GM11168 (cell line): ENCODE results near the gene NRP1.
"Not testable (repeated sequence)": the region's sequence is repeated elsewhere in the genome, so short reads cannot be mapped to it uniquely, and the experiment has no call there.

Source experiments
- in situ Hi-C: fragments of 300-500 bp; cut with MboI; formaldehyde crosslinking; loops from one replicate; pipeline ENCODE4 v1.12.0; 2022; ENCODE audit warnings: low sequenced_read_pairs; ENCODE audit not compliant: unreplicated experiment

NRP1 gene

DNA sequence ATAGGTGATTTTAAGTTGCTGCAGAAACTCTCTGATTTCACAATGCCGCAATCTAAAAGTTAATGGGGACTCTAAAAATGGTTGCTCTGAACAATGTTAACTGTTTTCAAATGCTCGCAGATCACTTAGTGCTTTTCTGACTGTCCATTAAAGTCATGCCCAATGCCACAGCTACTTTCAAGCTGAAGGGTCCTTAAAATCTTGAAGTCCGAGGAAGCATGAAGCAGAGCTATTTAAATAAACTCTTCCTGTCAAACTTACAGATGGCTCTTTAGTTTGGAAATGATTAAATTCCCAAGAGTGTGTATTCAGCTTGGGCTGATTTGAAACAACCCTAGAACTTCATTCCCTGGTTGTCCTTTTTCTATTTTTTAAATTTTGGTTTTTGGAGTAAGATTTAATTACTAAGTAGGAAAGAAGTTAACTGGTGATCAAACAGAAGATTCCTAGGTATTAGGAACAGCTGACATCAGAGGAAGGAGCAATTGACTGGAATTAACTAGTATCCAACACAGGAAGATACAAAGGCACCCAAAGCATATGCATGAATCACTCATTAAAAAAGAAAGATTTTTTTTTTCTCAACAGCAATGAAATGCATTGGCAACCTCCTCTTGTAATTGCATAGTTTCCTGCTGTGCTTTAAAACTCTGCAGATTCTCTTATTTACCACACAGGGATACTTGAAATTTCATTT lies 105.1 kb downstream of the NRP1 start:
- in situ Hi-C loops: no loop called here

DNA sequence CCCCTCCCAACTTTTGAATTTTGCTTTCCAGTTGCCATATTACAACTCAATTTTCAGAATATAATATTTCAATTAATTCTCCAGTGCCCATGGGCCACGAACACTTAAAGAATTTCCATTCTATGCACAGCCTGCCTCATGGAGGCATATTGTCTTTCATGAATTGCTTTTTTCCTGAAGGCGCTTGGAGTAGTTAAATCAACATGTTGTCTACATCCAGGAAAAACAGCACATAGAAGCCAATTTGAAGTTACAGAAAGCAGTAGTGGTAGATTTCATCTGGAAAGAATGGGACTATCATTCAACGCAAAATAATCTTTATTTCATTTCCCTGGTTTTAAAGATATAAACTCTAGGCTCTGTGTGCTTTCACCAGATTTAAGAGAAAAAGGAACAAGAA lies 106.0 kb downstream of the NRP1 start:
- in situ Hi-C loops: no loop called here

DNA sequence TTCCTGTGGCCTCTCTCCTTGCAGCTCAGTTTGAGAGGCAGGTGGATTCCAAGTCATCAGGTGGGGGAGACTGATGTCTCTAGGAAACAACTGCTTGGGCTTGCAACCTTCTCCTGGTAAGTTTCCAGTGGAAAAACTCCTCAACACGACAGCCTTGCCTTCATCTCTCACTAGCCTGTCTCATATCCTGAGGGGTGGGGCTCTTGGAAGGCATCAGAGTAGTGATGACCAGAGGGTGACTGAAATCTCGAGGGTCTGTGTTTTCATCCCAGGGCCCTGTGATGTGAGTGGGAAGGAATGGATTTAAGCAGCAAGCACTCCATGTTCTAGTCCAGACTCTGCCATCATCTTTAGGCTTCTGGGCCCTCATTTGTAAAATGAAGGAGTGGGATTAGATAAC lies 107.0 kb downstream of the NRP1 start:
- in situ Hi-C loops: no loop called here

DNA sequence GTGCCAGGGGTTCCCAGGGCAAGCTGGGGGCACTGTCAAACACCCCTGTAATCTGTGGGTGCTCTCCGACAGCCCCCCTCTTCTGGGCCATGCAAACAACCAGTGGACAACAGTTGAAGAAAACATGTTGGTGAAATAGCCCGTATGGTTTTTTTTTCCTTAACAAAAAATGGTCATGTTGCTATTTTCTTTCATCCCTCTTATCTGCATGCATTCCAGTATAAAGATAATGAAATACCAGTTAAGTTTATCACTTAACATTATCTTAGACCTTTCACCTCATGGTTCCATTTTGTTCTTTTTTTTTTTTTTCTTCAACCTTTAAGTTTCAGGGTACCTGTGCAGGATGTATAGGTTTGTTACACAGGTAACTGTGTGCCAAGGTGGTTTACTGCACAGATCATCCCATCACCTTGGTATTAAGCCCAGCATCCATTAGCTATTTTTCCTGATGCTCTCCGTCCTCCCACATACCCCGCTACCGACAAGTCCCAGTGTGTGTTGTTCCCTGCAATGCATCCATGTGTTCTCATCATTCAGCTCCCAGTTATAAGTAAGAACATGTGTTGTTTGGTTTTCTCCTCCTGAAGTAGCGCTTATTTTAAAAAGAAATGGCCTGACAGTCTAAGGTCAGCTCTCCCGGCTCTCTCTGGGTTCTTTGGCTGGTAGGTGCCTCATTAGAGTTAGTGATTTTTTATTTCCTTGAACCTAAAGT lies 110.1 kb downstream of the NRP1 start:
- in situ Hi-C loops: no loop called here

DNA sequence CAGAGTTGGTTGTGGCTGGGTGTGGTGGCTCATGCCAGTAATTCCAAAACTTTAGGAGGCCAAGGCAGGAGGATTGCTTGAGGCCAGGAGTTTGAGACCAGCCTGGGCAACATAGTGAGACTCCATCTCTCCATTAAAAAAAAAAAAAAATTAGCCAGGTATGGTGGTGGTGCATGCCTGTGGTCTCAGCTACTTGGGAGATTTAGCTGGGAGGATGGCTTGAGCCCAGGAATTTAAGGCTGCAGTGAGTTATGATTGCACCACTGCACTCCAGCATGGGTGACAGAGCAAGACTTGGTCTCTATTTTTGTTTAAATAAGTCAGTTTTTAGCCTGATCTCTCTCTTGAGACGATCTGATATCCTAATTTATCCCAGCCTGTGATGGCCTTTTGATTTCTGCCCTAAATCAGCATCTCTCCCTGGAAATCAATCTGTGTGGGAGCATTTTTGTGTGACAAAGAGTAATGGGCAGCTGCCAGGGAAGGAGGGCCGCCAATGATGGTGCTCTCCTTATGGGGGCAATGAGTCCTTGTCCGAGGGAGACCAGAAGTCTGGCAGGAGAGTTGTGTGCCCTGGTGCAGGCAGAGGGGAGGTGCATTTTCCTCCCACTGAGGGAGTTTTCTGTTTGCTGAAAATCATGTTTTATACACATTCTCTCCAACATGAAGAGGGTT lies 111.0 kb downstream of the NRP1 start:
- in situ Hi-C loops: no loop called here

DNA sequence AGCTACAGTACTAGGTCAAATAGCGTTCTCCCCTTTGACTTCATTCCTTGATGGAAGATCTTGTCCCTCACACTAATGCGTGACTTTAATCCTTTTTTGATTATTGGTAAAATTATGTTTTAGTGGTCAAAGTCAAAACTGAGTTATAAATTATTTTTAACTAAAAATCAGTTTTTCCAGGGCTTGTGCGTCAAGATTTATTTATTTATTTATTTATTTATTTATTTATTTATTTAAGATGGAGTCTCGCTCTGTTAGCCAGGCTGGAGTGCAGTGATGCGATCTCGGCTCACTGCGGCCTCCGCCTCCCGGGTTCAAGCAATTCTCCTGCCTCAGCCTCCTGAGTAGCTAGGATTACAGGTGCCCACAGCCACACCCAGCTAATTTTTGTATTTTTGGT lies 112.2 kb downstream of the NRP1 start:
- in situ Hi-C loops: not testable (repeated sequence)

DNA sequence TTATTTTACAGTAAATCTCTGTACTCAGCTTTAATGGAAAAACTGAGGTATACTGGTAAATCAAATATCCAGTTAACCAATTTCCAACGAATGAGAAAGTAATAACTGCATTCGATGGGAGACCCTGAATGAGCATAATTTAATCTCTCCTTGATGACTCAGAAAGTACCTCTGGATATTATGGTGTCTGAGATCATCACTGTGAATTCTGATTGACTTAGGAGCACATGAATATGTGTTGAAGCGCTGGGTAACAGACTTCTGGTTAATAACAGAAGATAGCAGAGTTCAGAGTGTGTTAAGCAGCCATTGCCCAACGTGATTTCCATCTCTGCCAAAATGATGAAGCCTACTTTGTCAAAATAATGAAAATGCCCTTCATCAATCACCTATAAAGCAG lies 116.6 kb downstream of the NRP1 start:
- in situ Hi-C loops: no loop called here

DNA sequence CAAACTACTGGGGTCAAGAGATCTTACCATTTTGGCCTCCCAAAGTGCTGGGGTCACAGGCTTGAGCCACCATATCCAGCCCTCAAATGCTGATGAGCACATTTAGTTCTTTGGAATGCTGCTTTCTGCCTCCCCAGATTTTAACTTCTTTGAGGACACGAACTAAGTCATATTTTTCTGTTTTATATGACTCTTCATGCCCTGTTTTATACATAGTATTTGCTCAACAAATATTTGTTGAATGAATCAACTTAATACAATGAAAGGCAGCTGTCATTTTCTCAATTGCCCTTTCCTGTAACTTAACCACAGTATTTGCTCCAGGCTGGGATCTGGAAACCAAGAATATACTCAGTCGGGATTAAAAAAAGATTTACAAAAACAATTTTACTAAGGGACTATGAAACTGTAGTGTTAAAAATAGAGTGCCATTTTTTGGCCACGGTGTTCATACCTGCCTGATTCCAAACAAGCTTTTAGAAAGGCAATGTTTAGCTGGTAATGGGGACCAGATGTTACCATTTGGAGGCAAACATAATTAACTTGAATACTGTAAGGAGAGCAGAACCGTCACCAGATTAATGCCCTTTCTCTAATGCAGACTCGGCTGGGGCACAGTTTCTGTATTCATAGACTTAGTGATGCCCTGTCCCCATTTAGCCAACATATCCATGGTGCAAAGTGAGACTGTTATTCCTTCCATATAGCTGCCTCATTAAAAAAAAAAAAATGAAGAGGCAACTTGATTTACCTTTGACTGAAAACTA lies 117.6 kb downstream of the NRP1 start:
- in situ Hi-C loops: no loop called here

DNA sequence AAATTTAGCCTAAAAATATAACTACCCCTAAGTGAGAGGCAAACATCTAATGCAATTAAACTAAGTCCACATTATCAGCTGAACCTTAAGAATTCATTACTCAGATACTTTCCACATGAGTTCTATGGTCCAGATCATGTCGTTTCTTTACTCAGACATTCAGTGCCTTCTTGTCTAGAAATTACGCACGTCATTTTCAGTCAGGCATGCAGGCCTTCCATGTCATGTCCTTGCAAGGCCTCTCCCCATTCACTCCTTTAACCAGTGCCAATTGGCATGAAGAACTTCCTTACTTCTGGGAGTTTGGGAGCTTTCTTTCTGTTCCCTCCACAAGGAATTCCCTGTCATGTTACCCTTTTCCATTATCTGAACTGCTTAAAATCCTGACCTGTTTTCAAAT lies 118.8 kb downstream of the NRP1 start:
- in situ Hi-C loops: no loop called here

DNA sequence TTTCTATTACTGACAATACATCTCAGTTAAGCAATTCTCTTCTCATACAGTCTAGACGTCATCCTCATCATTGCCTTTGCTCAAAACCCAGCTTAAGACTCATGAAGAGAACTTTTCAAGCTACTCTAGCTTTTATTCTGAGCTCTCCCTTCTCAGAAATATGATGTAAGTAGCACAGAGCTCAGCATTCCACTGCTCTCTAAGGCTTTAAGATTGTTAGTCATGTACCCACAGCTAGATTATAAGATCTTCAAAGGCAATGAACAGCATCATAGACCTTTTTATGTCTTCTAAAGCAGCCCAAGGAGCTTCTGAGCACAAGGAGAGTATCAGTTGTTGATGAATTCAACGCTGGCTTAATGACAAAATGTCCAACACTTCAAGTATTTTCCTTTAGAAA lies 119.3 kb downstream of the NRP1 start:
- in situ Hi-C loops: no loop called here

DNA sequence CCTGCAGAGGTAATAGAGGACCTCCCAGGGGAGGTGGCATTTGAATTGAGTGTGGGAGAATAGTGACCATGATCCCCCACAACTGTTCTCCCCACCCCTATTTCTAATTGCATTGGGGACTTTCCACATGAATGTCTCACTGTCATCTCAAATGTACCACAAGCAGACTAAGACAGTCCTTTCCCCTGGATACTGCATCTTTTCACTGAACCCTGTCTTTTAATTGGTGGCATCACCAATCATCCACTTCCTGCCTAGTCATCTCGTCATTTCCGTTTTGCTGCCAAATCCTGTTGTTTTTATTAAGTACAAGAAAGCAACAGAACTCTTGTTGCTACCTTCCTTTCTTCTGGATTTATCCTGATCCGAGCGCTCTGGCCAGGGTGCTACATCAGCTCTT lies 120.3 kb downstream of the NRP1 start:
- in situ Hi-C loops: no loop called here

DNA sequence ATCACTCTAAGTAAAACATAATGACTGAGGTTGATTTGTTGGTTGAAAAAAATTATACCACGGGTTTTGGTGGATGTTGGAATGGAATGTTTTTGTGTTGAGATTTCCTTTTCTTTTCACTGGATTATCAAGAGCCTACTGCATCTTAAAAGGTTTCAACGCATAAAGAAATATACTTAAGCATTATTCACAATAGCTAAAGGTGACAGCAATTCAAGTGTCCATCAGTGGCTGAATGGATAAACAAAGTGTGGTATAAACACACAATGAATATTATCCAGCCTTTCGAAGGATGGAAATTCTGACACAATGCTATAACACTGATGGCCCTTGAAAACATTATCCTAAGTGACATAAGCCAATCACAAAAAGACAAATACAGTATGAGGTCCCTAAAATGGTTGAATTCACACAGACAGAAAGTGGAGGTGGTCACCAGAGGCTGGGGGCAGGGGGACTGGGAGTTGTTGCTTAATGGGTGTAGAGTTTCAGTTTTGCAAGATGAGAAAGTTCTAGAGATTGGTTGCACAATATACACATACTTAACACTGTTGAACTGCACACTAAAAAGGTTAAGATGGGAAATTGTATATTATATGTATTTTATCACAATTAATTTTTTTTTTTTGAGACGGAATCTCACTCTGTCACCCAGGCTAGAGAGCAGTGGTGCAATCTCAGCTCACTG lies 122.3 kb downstream of the NRP1 start:
- in situ Hi-C loops: no loop called here

DNA sequence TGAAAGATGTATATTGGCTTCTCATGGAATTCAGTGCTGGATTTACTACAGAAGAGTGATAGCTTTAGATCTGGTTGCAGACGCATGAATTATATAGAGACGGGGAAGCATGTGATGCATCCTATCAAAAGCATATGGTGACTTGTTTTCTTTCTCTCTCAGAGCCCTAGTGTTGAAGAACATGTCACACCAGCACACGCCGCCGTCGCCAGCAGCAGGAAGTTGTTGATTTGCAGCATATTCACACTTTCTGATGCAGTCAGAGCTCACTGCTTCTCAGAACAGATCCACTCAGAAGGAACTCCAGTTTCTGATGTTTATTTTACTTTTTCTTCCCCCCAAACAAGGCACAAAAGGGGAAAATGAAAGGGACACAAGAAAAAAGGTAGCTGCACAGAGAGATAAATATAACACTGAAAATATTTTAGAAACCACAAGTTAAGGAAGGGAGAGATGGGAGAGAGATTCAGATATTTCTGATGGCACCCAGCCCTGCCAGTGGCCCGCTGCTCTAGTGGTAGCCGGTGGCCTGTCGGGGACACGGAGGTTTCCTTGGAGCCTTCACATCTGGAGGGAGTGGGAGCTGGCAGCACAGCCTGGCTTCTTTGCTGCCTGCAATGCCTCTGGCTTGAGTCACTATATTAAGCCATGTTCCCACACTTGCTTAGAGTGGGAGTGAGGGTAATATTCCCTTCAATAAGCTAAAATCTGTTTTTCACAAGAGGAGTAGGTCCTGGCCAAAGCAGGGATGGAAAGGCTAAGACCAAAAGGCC lies 123.2 kb downstream of the NRP1 start:
- in situ Hi-C loops: no loop called here

DNA sequence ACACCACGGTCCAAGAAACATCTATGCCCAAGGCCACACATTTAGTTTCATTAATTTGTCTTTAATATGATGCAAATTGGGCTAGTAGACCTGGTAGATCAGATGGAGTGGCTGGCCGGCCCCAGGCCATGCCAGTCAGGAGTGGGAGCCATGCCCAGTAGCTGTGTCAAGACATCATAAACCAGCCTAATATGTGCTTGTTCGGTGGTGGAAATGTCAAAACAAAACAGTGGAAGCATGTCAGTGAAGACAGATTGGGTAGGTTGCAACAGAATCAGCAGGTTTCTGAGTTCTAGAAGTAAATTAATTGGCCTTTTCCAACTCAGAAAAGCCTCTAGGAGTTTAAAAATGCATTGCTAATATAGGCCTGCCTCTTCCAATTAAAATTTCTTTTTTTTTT lies 124.7 kb downstream of the NRP1 start:
- in situ Hi-C loops: no loop called here

DNA sequence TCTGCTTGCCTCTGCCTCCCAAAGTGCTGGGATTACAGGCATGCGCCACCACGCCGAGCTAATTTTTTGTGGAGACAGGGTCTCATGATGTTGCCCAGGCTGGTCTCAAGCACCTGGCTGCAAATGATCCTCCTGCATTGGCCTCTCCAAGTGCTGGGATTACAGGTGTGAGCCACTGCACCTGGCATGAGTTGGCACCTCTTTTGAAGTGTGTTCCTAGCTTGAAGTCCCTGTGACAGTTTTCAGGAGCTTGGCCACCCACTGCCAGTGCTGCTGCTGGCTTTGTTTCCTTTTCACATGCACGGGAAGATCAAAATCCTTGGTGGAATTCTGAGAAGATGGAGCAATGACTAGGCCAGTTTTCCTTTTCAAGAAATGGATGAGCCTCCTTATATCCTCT lies 126.3 kb downstream of the NRP1 start:
- in situ Hi-C loops: no loop called here

DNA sequence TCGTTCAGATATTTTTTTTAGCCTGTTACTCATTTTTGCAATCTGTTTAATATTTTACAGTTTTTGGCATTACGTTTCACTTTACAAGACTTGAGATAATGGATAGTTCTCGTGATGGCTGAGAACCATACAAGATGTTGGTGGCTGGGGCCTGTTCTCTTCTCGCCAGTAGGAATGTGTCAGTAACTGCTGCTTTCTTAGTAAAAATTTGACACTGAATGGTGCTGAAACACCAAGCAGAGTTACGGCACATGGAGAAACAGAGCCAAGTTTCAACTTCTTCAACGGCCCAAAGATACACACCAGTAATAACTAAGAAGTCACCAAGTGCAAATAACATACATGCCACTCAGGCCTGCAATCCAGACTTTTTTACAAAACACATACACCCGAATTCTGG lies 130.4 kb downstream of the NRP1 start:
- in situ Hi-C loops: no loop called here

DNA sequence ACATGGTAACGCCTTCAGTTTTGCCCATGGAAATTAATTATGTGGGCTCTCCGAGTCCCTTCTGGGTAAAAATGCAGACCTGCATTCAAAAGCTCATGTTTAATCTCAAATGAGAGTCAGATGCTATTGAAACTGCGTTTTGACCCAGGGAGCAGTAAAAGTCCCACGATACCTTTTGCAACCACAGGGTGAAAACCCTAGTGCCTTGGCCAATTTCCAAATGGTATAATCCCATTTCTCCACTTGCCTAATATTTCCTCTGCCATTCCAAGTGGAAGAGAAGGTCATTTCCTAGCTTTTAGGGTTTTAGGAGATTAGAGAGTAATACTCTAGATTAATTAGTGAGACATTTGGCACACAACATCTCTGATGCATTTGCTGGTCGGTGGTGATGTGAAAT lies 132.5 kb downstream of the NRP1 start:
- in situ Hi-C loops: no loop called here

DNA sequence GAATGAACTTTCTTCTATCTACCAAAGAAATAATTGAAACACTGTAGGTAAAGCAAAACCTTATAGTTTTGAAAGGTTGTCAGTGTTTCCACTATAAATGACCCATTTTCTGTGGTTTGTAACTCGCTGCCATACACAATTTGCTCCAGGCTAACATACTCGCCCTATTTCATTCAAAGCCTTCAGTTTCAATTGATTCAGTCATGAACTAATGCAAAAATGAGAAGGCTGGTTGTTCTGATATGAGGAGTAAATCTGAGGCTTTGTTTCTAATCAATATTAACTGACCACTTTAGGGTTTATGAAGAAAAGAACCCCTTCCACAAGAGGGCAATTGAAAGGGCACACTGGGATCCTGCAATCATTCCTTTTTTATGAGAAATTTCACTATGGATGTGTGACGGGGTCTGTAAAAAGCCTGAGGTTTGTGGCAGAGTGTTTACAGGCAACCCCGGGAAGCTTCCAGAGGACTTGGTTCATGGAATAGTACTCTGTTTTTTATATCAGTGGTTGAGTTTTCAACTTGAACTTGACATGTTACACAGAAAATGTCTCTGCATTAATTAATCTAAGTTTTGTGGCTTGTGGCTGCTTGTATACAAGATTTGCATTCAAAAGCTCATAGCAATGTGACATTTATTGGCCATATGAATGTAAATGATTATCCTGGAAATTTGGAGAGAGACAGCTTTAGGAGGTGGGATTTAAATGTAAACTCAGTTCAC lies 133.2 kb downstream of the NRP1 start:
- in situ Hi-C loops: no loop called here

DNA sequence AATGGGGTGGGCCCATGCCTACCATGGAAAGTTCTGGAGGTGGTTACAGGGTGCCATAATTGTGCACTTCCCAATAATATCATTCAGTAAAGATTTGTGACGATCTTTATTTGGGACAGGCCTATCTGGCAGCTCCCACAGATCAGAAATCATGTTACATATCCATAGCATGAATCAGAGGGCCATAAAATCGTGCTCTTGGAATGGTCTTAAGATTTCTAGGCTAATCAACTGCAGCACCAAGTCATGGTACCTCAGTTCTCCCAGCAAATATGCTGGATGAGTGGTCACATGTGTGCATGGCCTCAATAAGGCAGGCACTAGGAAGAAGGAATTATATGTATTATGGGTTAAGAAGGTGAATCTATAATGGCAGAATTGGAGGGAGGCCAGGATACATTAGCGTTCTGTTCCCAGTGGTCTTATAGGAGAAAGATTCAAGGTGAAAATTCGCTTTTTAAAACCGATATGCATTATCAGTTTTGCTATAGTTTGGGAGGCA lies 134.7 kb downstream of the NRP1 start:
- in situ Hi-C loops: no loop called here
